ENCODE data around the gene SS18L1. TPM values are rescaled to one million over a fixed set of nuclear protein-coding genes. Genes with fewer than 3 reads are reported as not detected.
A peak's percentile ranks its signal among the peaks of the same experiment; 100 is the strongest.

SS18L1 gene
- total and polyA plus RNA-seq, 7 donors: 10.1 to 18.0 (median 11.3) TPM

GRCh38 chr20:62202676-62203377 lies 59.3 kb downstream of the SS18L1 start:
- intact Hi-C loops (cut with DNase I): no loop called here
- no peak for ATAC-seq
- no peaks in the 10 kb centered on the region for H3K4me1 ChIP-seq
- no peak for TF ChIP-seq CTCF (IDR thresholded peaks at IDR 0.05)
- 84 to 86% (median 85%) methylated on average over 20 to 23 of the region's 23 CpGs for WGBS, 3 donors
- no peak overlapping the region for H3K27ac ChIP-seq
- H3K27me3 ChIP-seq (ENCODE audit: insufficient read depth in 3 of 3, low read length in 2 of 3): no peaks in the 10 kb centered on the region
- H3K36me3 ChIP-seq (ENCODE audit: insufficient read depth in 1 of 2, low read depth in 1 of 2): peaks cover 3 to 59% of the 10 kb centered on the region in 2 donors
- H3K9me3 ChIP-seq: no peaks in the 10 kb centered on the region
- DNase-seq: peak in 1 of 2 donors; percentile 36
- no peak overlapping the region for H3K4me3 ChIP-seq

GRCh38 chr20:62203378-62204030 lies 59.9 kb downstream of the SS18L1 start:
- Histone ChIP-seq H3K27me3 (ENCODE audit: insufficient read depth in 3 of 3, low read length in 2 of 3) (no peaks in the 10 kb centered on the region), H3K4me3 (no peak overlapping the region), H3K27ac (no peak overlapping the region), H3K36me3 (ENCODE audit: insufficient read depth in 1 of 2, low read depth in 1 of 2) (peaks cover 3 to 53% of the 10 kb centered on the region in 2 donors), H3K4me1 (peaks cover under 1% of the 10 kb centered on the region), H3K9me3 (no peaks in the 10 kb centered on the region)
- ATAC-seq (no peak), DNase-seq (peak in 1 of 2 donors; percentile 39)
- no peak for TF ChIP-seq CTCF (IDR thresholded peaks at IDR 0.05)
- intact Hi-C loops (cut with DNase I): no loop called here
- 76 to 80% (median 78%) methylated on average over 22 of the region's 22 CpGs for WGBS, 3 donors

- no peak for ATAC-seq
- intact Hi-C loops (cut with DNase I): no loop called here
- peaks cover 0 to 32% of the 10 kb centered on the region in 2 donors for H3K36me3 ChIP-seq (ENCODE audit: insufficient read depth in 1 of 2, low read depth in 1 of 2)
- WGBS, 3 donors: 91 to 92% (median 91%) methylated on average over 38 of the region's 38 CpGs
- H3K27ac ChIP-seq: no peak overlapping the region
- no peak overlapping the region for H3K4me3 ChIP-seq
- H3K27me3 ChIP-seq (ENCODE audit: insufficient read depth in 3 of 3, low read length in 2 of 3): peaks cover 0 to 8% (median 3%) of the 10 kb centered on the region in 3 donors
- peaks cover 12% of the 10 kb centered on the region for H3K4me1 ChIP-seq
- peak in 1 of 2 donors; percentile 47 for DNase-seq
- H3K9me3 ChIP-seq: no peaks in the 10 kb centered on the region
- no peak for TF ChIP-seq CTCF (IDR thresholded peaks at IDR 0.05)
These were observed 62.2 kb downstream of the SS18L1 start for GRCh38 chr20:62205618-62206387.

- no peak overlapping the region for H3K27ac ChIP-seq
- H3K9me3 ChIP-seq: no peaks in the 10 kb centered on the region
- peaks cover 12% of the 10 kb centered on the region for H3K4me1 ChIP-seq
- intact Hi-C loops (cut with DNase I): no loop called here
- TF ChIP-seq CTCF (IDR thresholded peaks at IDR 0.05): no peak
- H3K27me3 ChIP-seq (ENCODE audit: insufficient read depth in 3 of 3, low read length in 2 of 3): peaks cover 0 to 10% (median 5%) of the 10 kb centered on the region in 3 donors
- DNase-seq (no peak), ATAC-seq (no peak)
- H3K36me3 ChIP-seq (ENCODE audit: insufficient read depth in 1 of 2, low read depth in 1 of 2): peaks cover 0 to 26% of the 10 kb centered on the region in 2 donors
- WGBS, 3 donors: 85 to 87% (median 86%) methylated on average over 17 of the region's 17 CpGs
- no peak overlapping the region for H3K4me3 ChIP-seq
These were observed 62.8 kb downstream of the SS18L1 start for GRCh38 chr20:62206388-62206775.
